Measurements from ENCODE around the gene PGBD2. TPM values are rescaled to one million over a fixed set of nuclear protein-coding genes. Genes with fewer than 3 reads are reported as not detected.
A peak's percentile ranks its signal among the peaks of the same experiment; 100 is the strongest.

Gene PGBD2
- total RNA-seq: 1 to 10 TPM; 6.3 to 6.7 TPM

- ChIA-PET POLR2A (interaction anchor here (0.9 to 1.3 kb wide), 3 partner anchors 48 to 80 kb away, joined by 3 to 4 read pairs (median 3); partner anchors contain the start of genes SH3BP5L, ZNF672 and ZNF692), CTCF (interaction anchor here (0.7 to 2.0 kb wide), 5 partner anchors 10 to 69 kb away, joined by 3 to 5 read pairs (median 4); partner anchors contain the start of gene ZNF692)
- Mint-ChIP-seq H3K4me3 (peak within 1 kb of the TSS; percentile 90), H3K4me1 (ENCODE audit: low read depth) (peaks cover 34% of the 10 kb centered on the region), H3K27me3 (ENCODE audit: low read depth) (peaks cover 14% of the 10 kb centered on the region), H3K36me3 (ENCODE audit: low read depth) (peaks cover 15% of the 10 kb centered on the region), H3K27ac (peak within 1 kb of the TSS; percentile 95), H3K9me3 (ENCODE audit: insufficient read depth) (no peaks in the 10 kb centered on the region)
- ATAC-seq (peak; percentile 91), DNase-seq (peak; percentile 96)
Measured at GRCh38 chr1:248906009-248906752, at the start of gene PGBD2. Gene PGBD2, plus strand, starts transcription at chr1:248906235. Its CDS starts 7,628 bp downstream, at chr1:248913863.

GRCh38 chr1:248857201-248857600, 48.8 kb upstream of the PGBD2 start:
- peak overlapping the region; percentile 97 for H3K27ac Mint-ChIP-seq
- ChIA-PET POLR2A (interaction anchor here (1.0 kb wide), 1 partner anchor 20 kb away, joined by 3 read pairs; no protein-coding TSS in a partner anchor), CTCF (interaction anchor here (0.6 to 4.9 kb wide), 2 partner anchors 15 to 31 kb away, joined by 3 to 28 read pairs; no protein-coding TSS in a partner anchor)
- DNase-seq (no peak), ATAC-seq (no peak)
- H3K4me3 Mint-ChIP-seq: peak overlapping the region; percentile 92
- no peaks in the 10 kb centered on the region for H3K9me3 Mint-ChIP-seq (ENCODE audit: insufficient read depth)
- H3K36me3 Mint-ChIP-seq (ENCODE audit: low read depth): peaks cover 37% of the 10 kb centered on the region
- H3K27me3 Mint-ChIP-seq (ENCODE audit: low read depth): peaks cover 3% of the 10 kb centered on the region
- H3K4me1 Mint-ChIP-seq (ENCODE audit: low read depth): peaks cover 20% of the 10 kb centered on the region

- Mint-ChIP-seq H3K4me3 (peak overlapping the region; percentile 92), H3K27me3 (ENCODE audit: low read depth) (peaks cover 6% of the 10 kb centered on the region), H3K27ac (peak overlapping the region; percentile 97), H3K36me3 (ENCODE audit: low read depth) (peaks cover 40% of the 10 kb centered on the region), H3K4me1 (ENCODE audit: low read depth) (peaks cover 25% of the 10 kb centered on the region), H3K9me3 (ENCODE audit: insufficient read depth) (no peaks in the 10 kb centered on the region)
- DNase-seq: no peak
- ChIA-PET POLR2A (interaction anchor here (1.1 to 2.9 kb wide), 4 partner anchors 15 to 49 kb away, joined by 3 to 43 read pairs (median 10); partner anchors contain the start of genes SH3BP5L and ZNF672), CTCF (interaction anchor here (1.0 to 4.9 kb wide), 9 partner anchors 11 to 57 kb away, joined by 3 to 33 read pairs (median 9); partner anchors contain the start of genes SH3BP5L and ZNF672)
- ATAC-seq: no peak
Measured at GRCh38 chr1:248857749-248858095, 48.3 kb upstream of the PGBD2 start.

- DNase-seq (peak; percentile 48), ATAC-seq (peak; percentile 40)
- Mint-ChIP-seq H3K4me3 (peak overlapping the region; percentile 92), H3K27me3 (ENCODE audit: low read depth) (peaks cover 6% of the 10 kb centered on the region), H3K4me1 (ENCODE audit: low read depth) (peaks cover 28% of the 10 kb centered on the region), H3K36me3 (ENCODE audit: low read depth) (peaks cover 42% of the 10 kb centered on the region), H3K9me3 (ENCODE audit: insufficient read depth) (no peaks in the 10 kb centered on the region), H3K27ac (peak overlapping the region; percentile 97)
- ChIA-PET CTCF (interaction anchor here (0.9 to 4.9 kb wide), 12 partner anchors 8 to 72 kb away, joined by 3 to 33 read pairs (median 6); partner anchors contain the start of genes PGBD2, SH3BP5L and ZNF672), POLR2A (interaction anchor here (1.1 to 2.9 kb wide), 5 partner anchors 15 to 68 kb away, joined by 3 to 43 read pairs (median 3); partner anchors contain the start of genes SH3BP5L and ZNF672)
Measured at GRCh38 chr1:248858096-248858890, 47.7 kb upstream of the PGBD2 start.

GRCh38 chr1:248858891-248859889, 46.8 kb upstream of the PGBD2 start, which contains the start of gene ZNF692:
Gene ZNF692, minus strand, starts transcription at chr1:248859085. Its CDS starts 776 bp downstream, at chr1:248858309.
- CTCF ChIA-PET: interaction anchor here (0.8 to 4.9 kb wide), 14 partner anchors 9 to 236 kb away, joined by 3 to 33 read pairs (median 5); partner anchors contain the start of genes PGBD2, SH3BP5L and ZNF672
- Mint-ChIP-seq H3K27ac (peak within 1 kb of the TSS; percentile 97), H3K4me3 (peak within 1 kb of the TSS; percentile 92), H3K4me1 (ENCODE audit: low read depth) (peaks cover 36% of the 10 kb centered on the region), H3K27me3 (ENCODE audit: low read depth) (peaks cover 6% of the 10 kb centered on the region), H3K36me3 (ENCODE audit: low read depth) (peaks cover 37% of the 10 kb centered on the region), H3K9me3 (ENCODE audit: insufficient read depth) (no peaks in the 10 kb centered on the region)
- DNase-seq (peak; percentile 98), ATAC-seq (peak; percentile 87)
- POLR2A ChIA-PET: interaction anchor here (1.1 to 2.9 kb wide), 6 partner anchors 9 to 67 kb away, joined by 3 to 43 read pairs (median 4); partner anchors contain the start of genes SH3BP5L and ZNF672

- no peak for ATAC-seq
Measured at GRCh38 chr1:248860007-248860406, 46.0 kb upstream of the PGBD2 start.

GRCh38 chr1:248861616-248862015, 44.4 kb upstream of the PGBD2 start:
- Mint-ChIP-seq H3K9me3 (ENCODE audit: insufficient read depth) (no peaks in the 10 kb centered on the region), H3K27ac (no peak overlapping the region), H3K36me3 (ENCODE audit: low read depth) (peaks cover 15% of the 10 kb centered on the region), H3K27me3 (ENCODE audit: low read depth) (peaks cover 6% of the 10 kb centered on the region), H3K4me1 (ENCODE audit: low read depth) (peaks cover 37% of the 10 kb centered on the region), H3K4me3 (no peak overlapping the region)
- ChIA-PET CTCF (interaction anchor here (0.9 to 4.9 kb wide), 5 partner anchors 11 to 28 kb away, joined by 4 to 28 read pairs (median 7); no protein-coding TSS in a partner anchor), POLR2A (interaction anchor here (0.7 to 3.6 kb wide), 2 partner anchors 12 to 42 kb away, joined by 3 to 18 read pairs; no protein-coding TSS in a partner anchor)
- ATAC-seq (no peak), DNase-seq (no peak)

More at GRCh38 chr1:248860007-248860406, 46.0 kb upstream of the PGBD2 start:
- H3K36me3 Mint-ChIP-seq (ENCODE audit: low read depth): peaks cover 29% of the 10 kb centered on the region
- H3K4me1 Mint-ChIP-seq (ENCODE audit: low read depth): peaks cover 37% of the 10 kb centered on the region
- no peak for DNase-seq
- peak overlapping the region; percentile 92 for H3K4me3 Mint-ChIP-seq
- peak overlapping the region; percentile 97 for H3K27ac Mint-ChIP-seq
- no peaks in the 10 kb centered on the region for H3K9me3 Mint-ChIP-seq (ENCODE audit: insufficient read depth)
- H3K27me3 Mint-ChIP-seq (ENCODE audit: low read depth): peaks cover 6% of the 10 kb centered on the region
- ChIA-PET POLR2A (interaction anchor here (2.5 to 2.9 kb wide), 2 partner anchors 22 to 34 kb away, joined by 17 to 43 read pairs; partner anchors contain the start of genes SH3BP5L and ZNF672), CTCF (interaction anchor here (1.2 to 4.9 kb wide), 8 partner anchors 13 to 46 kb away, joined by 3 to 33 read pairs (median 11); partner anchors contain the start of genes PGBD2, SH3BP5L and ZNF672)

- H3K27me3 Mint-ChIP-seq (ENCODE audit: low read depth): peaks cover 6% of the 10 kb centered on the region
- H3K4me1 Mint-ChIP-seq (ENCODE audit: low read depth): peaks cover 34% of the 10 kb centered on the region
- POLR2A ChIA-PET: interaction anchor here (0.8 to 3.6 kb wide), 6 partner anchors 11 to 37 kb away, joined by 3 to 18 read pairs (median 4); partner anchors contain the start of genes SH3BP5L and ZNF672
Measured at GRCh38 chr1:248862695-248862997, 43.4 kb upstream of the PGBD2 start.

GRCh38 chr1:248862998-248863881, 42.8 kb upstream of the PGBD2 start:
- ATAC-seq (peak; percentile 75), DNase-seq (peak; percentile 86)
- Mint-ChIP-seq H3K4me3 (peak overlapping the region; percentile 84), H3K4me1 (ENCODE audit: low read depth) (peaks cover 33% of the 10 kb centered on the region), H3K36me3 (ENCODE audit: low read depth) (peaks cover 9% of the 10 kb centered on the region), H3K27me3 (ENCODE audit: low read depth) (peaks cover 6% of the 10 kb centered on the region), H3K9me3 (ENCODE audit: insufficient read depth) (no peaks in the 10 kb centered on the region), H3K27ac (peak overlapping the region; percentile 88)
- ChIA-PET CTCF (interaction anchor here (1.4 kb wide), 1 partner anchor 23 kb away, joined by 4 read pairs; no protein-coding TSS in a partner anchor), POLR2A (interaction anchor here (0.8 to 3.6 kb wide), 6 partner anchors 10 to 37 kb away, joined by 3 to 18 read pairs (median 4); partner anchors contain the start of genes SH3BP5L and ZNF672)

More at GRCh38 chr1:248862695-248862997, 43.4 kb upstream of the PGBD2 start:
- no peak for DNase-seq
- Mint-ChIP-seq H3K4me3 (peak overlapping the region; percentile 84), H3K9me3 (ENCODE audit: insufficient read depth) (no peaks in the 10 kb centered on the region), H3K27ac (peak overlapping the region; percentile 88), H3K36me3 (ENCODE audit: low read depth) (peaks cover 9% of the 10 kb centered on the region)
- CTCF ChIA-PET: interaction anchor here (1.4 kb wide), 1 partner anchor 23 kb away, joined by 4 read pairs; no protein-coding TSS in a partner anchor
- ATAC-seq: peak; percentile 15

All from activated CD8-positive, alpha-beta T cell treated with anti-CD3 and anti-CD28 coated beads, Interleukin-2, amount 10 ng/mL, durations not matched to agents 7 days and 5 days (primary cell).